Ascending aorta (tissue), 2 donors: Measurements from ENCODE around the gene MYB. TPM values are rescaled to one million over a fixed set of nuclear protein-coding genes. Genes with fewer than 3 reads are reported as not detected.
"Not testable (repeated sequence)": the region's sequence is repeated elsewhere in the genome, so short reads cannot be mapped to it uniquely, and the experiment has no call there.

Experiments
- DNase-seq, 2 donors: peaks; one replicate each; pipeline ENCODE4 v3.0.0-alpha.2; 2019; ENCODE audit warnings: low spot score in 2 of 2
- H3K27ac ChIP-seq, 2 donors: fragments of 200-600 bp; sonication (generic); one replicate each; pipeline ENCODE4 v1.5.1; 2016 to 2017; ENCODE audit warnings: mild to moderate bottlenecking in 1 of 2
- H3K27me3 ChIP-seq: fragments of 200-600 bp; sonication (generic); one replicate; pipeline ENCODE4 v1.5.1; 2017
- H3K36me3 ChIP-seq, 2 donors: fragments of 200-600 bp; sonication (generic); one replicate each; pipeline ENCODE4 v1.5.1; 2016
- H3K4me1 ChIP-seq, 2 donors: fragments of 200-600 bp; sonication (generic); one replicate each; pipeline ENCODE4 v1.5.1; 2016 to 2017; ENCODE audit warnings: mild to moderate bottlenecking in 1 of 2
- H3K4me3 ChIP-seq, 2 donors: fragments of 200-600 bp; sonication (generic); one replicate each; pipeline ENCODE4 v1.5.1; 2016 to 2017; ENCODE audit warnings: mild to moderate bottlenecking in 1 of 2
- H3K9me3 ChIP-seq, 2 donors: fragments of 200-600 bp; sonication (generic); one replicate each; pipeline ENCODE4 v1.5.1; 2016
- CTCF ChIP-seq, 3 experiments: fragments of 200-600 bp in 2 of 3; fragments of 450-650 bp in 1 of 3; sonication (generic) in 2 of 3; IDR thresholded peaks; one replicate each; pipeline ENCODE4 v1.5.1; 2016 to 2019; ENCODE audit warnings: antibody characterized with exemption in 3 of 3, mild to moderate bottlenecking in 1 of 3, moderate library complexity in 1 of 3
- intact Hi-C: fragments of 100-400 bp; cut with DNase I; formaldehyde crosslinking; loops from one replicate; pipeline ENCODE4 v1.15.1; 2023
- total RNA-seq: library from RNA; depleted of rRNA; stranded (reverse); fragments of >200 nt; gene quantifications from one replicate; pipeline ENCODE4 v1.1.0, GENCODE V29; 2016

The MYB gene
- total RNA-seq, 1 donor from 2014 or later, result not detected

DNA sequence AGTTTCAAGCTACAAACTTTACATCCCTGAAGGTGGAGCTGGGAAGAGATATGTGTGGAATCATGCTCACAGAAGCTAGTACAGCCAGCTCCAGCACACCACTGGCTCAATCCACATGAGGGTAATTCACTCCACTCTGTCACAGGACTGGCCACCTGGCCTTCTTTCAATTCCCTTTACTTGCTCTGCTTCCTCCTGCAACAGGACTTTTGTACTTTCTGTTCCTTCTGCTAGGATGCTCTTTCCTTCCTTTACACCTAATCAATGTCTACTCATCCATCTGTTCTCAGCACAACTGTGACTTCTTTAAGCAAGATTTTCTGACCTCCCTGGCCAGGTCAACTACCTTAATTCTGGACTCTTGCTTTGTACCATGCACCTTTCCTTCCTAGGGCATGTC lies 39.4 kb upstream of the MYB start:
- intact Hi-C loops, result no loop called here
- Histone ChIP-seq H3K36me3 (no peaks in the 10 kb centered on the region), H3K27ac (no peak overlapping the region), H3K9me3 (no peaks in the 10 kb centered on the region), H3K4me3 (no peak overlapping the region), H3K4me1 (no peaks in the 10 kb centered on the region), H3K27me3 (no peaks in the 10 kb centered on the region)
- DNase-seq, result no peak
- TF ChIP-seq CTCF (IDR thresholded peaks at IDR 0.05), result no peak

DNA sequence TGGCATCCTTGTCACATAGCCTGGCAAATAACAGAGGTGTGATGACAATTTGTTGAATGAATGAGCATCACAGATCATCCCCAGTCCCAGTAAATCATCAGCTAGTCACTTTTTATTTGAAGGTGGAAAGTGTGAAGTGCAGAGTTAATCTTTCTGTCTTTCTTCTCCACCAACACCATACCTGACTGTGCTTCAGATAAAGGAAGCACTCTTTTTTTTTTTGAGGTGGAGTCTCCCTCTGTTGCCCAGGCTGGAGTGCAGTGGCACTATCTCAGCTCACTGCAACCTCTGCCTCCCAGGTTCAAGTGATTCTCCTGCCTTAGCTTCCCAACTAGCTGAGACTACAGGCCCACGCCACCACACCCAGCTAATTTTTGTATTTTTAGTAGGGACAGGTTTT lies 38.9 kb upstream of the MYB start:
- H3K9me3 ChIP-seq, H3K27ac ChIP-seq, DNase-seq, H3K36me3 ChIP-seq, H3K27me3 ChIP-seq, H3K4me3 ChIP-seq, intact Hi-C loops, H3K4me1 ChIP-seq: not testable (repeated sequence)

GRCh38 chr6:135144673-135145062 lies 36.4 kb upstream of the MYB start:
- DNase-seq, result no peak
- Histone ChIP-seq H3K27me3 (no peaks in the 10 kb centered on the region), H3K4me3 (no peak overlapping the region), H3K4me1 (no peaks in the 10 kb centered on the region), H3K36me3 (no peaks in the 10 kb centered on the region), H3K27ac (no peak overlapping the region), H3K9me3 (no peaks in the 10 kb centered on the region)
- no peak for TF ChIP-seq CTCF (IDR thresholded peaks at IDR 0.05)
- intact Hi-C loops, result no loop called here

- DNase-seq, result no peak
- H3K4me1 ChIP-seq, result no peaks in the 10 kb centered on the region
- intact Hi-C loops, result no loop called here
- H3K27me3 ChIP-seq, result no peaks in the 10 kb centered on the region
- H3K27ac ChIP-seq, result no peak overlapping the region
- H3K36me3 ChIP-seq, result no peaks in the 10 kb centered on the region
- H3K9me3 ChIP-seq, result no peaks in the 10 kb centered on the region
- no peak for TF ChIP-seq CTCF (IDR thresholded peaks at IDR 0.05)
- H3K4me3 ChIP-seq, result no peak overlapping the region
Observed at GRCh38 chr6:135145063-135145800, 35.9 kb upstream of the MYB start.

GRCh38 chr6:135146162-135146934 lies 34.8 kb upstream of the MYB start:
- no peaks in the 10 kb centered on the region for H3K36me3 ChIP-seq
- TF ChIP-seq CTCF (IDR thresholded peaks at IDR 0.05), result no peak
- no peaks in the 10 kb centered on the region for H3K27me3 ChIP-seq
- H3K4me1 ChIP-seq, result no peaks in the 10 kb centered on the region
- DNase-seq, result no peak
- no peak overlapping the region for H3K4me3 ChIP-seq
- no peaks in the 10 kb centered on the region for H3K9me3 ChIP-seq
- H3K27ac ChIP-seq, result no peak overlapping the region
- intact Hi-C loops, result no loop called here
